Medulla oblongata (tissue), 1 donor: ENCODE results near the gene SLC5A3.
A peak's percentile ranks its signal among the peaks of the same experiment; 100 is the strongest.

ENCODE experiments used
- DNase-seq: peaks from one replicate; pipeline ENCODE4 v3.0.0-alpha.2; 2015; ENCODE audit errors: extremely low spot score

The SLC5A3 gene

DNA sequence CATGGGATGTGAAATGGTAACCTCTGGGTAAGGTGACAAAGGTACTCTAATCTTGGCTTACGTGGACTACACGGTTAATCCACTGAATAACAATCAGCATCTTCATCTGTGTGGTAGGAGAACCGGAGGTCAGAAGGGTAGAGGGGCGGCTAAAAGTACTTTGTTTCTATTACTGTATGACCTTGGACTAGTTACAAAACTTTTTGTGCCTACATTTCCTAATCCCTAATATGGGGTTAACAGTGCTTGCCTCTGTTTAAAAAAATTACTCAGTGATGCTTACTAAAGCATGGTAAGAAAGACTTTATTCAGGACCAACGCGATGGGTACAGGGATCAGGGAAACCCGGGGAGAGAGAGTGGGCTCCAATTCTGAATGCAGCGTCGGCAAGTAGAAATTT is 1.7 kb upstream of the SLC5A3 start:
- DNase-seq = no peak

DNA sequence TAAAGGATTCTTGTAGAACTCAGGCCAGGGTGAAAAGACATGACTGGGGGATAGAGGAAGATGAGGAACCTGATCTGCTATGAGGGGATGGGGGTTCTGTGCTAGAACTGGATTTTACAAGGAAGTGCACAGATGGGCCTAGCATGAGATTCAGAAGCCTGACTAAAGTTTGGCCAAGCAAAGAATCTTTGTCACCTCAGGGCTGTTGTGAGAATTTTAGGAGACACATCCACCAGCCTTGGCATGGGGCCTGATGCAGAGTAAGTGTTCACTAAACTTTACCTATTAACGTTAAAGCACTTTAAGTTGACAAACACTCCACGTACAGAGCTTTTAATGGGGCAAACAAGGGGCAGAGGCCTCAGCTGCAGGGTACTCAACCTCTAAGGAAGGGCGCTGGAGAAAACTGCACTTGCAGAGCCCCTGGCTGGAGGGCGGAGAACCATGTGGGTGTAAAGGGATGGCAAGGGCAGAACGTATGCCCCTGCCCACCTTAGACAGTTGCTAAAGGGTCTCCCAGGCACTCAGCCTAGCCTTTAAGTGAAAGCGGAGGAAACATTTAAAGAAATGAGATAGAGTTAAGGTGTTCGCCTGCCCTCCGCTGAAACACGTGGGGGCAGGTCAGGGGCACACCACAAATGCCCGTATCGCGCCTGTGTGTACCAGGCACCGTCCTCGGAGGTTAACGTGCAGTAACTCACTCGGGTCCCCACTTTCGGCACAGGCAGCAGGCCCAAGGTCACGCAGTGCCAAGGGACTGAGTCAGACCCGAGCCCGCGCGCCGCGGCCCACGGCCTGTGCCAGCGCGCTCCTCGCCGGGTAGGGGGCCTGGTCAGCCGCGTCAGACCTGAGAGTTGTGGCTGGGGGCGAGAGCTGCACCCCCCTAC is 990 bp upstream of the SLC5A3 start:
- peak; percentile 21 for DNase-seq

DNA sequence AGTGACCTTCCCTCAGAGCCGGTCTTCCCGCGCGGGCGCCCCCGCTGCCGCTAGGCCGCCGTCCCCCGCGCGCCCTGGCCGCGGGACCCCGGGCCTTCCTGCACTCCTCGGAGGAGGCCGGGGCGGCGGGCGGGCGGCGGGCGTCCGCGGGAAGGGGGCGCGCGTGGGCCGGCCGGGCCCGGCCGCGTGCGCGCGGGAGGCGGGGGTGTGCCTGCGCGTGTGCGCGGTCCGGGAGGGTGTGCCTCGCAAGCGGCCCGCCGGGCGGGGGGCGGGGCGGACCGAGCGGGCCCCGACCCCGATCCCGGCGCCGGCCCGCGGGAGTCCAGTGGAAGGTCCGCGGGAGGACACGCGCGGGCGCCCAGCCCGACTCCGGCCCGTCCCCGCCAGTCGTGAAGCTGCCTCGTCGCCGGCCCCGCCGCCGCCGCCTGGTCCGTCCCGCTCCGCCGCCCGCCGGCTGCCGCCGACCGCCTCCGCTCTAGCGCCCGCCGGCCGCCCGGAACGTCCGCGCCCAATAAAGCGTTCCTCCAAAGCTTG is 438 bp downstream of the SLC5A3 start:
- peak; percentile 43 for DNase-seq

DNA sequence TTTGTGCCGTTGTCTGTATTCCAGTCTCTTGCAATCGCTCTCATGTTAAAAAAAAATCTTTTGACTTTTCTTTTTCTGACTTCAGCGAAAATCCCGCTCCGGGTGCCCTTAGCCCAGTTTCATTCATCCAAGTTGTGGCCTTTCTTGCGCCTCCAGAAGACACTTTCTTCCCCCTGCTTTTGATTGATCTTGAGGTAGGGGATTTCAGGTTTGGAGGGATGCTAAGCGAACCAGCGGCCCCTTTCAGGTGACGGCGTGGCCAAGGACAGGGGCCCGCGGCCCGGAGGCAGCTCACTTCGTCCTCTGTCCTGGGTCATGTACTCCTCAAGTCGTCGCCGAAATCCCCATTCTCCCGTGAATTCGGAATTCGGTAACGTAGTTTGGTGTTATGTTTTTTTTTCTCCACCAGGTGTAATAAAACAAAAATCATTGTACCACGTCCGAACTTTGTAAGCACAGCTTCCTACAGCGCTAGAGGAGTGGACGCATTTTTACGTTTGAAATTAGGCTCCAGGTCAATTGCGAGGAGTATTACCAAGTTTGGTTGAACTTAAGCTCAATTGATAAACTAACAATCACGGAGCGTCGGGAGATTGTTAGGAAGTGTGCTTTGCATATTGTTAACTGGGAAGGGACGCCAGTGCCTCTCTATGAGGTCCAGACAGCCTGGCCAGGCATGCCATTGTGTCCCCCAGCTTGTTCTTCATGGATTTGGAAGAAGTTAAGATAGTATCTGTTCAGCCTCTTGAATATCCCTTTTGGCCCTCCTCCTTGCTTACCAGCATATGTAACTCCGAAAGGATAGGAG is 1.1 kb downstream of the SLC5A3 start:
- DNase-seq = peak; percentile 35

DNA sequence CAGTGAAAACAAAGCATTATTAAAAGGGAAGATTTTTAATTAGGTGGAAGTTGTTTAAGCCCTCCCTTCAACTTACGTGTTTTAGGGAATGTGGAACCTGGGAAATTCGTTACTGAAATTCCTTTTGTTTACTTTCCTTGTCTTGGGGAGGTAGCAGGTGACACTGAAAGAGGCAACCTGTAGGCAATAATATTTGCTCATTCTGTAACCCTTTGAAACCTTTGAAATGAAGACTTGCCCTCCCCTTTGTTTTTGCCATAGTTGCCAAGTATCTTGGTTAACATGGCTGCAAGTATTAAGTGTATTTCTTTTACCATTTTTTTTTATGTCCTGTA is 1.7 kb downstream of the SLC5A3 start:
- no peak for DNase-seq

DNA sequence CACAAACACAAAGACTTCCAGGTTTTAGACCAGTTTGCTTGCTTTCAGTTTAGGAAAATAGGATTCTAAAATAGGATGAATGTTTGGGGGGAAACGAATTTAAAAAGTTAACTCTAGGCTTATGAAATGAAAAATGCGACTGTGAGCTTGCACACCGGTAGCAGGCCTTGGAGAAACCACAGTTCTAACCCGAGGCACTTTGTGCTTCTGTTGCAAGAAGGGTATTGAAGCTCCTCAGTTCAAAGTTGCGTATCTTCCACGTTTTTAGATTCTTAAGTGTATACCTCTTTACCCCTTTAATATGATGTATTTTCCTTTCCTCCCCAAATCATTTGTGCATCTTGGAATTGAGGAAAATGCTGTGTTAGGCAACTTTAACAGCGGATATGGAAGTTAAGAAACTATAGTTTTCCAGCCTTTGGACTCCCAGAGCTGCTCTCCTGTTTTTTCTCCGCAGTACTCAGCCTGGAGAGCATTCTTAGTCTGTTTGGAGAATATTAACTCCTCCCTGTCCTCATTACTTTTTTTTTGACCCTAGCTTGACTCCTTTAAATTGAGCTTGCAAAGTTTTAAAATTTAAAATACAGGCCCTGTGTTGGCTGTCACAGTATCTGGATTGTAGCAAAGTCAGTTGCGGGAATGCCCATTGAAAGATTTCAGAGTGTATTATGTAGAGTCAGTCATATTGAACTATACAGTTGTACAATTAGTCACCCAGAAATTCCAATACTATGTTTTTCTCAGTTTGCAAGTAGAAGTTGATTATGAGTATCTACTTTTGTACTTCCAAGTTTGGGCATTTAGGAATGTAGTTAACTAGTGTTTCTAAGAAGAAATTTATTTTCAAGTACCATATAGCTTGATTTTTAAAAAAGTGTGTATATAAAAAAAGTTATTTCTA is 2.6 kb downstream of the SLC5A3 start:
- no peak for DNase-seq

DNA sequence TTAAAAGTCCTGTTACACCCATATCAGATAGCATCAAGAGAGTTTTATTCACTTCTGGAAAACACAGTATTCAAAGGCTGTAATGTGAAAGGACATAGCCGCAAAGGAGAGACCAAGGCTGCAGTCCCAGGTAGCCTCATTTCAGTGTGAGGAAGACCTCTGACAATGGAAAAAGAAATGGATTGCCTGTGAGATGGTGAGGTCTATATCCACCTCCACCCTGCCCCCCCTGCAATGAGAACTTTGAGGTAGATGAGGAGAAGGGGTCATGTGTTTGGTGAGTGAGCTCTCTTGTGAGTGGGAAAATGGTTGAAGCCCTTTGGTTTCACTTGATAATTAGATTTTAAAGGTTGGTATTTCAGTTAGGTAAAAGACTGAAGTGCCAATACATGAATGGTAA is 3.5 kb downstream of the SLC5A3 start:
- no peak for DNase-seq

DNA sequence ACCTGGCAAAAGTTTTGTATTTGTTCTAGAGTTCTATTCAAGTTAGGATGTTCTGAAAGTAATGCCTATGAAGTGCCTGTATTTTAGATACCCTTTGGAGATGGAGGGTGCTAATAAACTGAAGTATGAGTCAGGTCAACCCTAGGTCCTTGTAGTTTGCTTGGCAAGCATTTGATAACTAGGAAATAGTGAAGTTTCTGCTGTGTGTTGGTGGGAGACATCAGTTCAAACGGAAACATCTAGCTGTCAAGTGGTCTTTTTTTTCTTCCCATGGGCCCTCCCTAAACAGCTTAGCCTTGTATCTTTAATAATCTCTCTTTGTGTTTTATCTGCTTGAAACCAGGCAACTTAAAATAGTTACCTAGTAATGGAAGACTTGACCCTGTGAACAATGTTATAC is 4.5 kb downstream of the SLC5A3 start:
- no peak for DNase-seq

DNA sequence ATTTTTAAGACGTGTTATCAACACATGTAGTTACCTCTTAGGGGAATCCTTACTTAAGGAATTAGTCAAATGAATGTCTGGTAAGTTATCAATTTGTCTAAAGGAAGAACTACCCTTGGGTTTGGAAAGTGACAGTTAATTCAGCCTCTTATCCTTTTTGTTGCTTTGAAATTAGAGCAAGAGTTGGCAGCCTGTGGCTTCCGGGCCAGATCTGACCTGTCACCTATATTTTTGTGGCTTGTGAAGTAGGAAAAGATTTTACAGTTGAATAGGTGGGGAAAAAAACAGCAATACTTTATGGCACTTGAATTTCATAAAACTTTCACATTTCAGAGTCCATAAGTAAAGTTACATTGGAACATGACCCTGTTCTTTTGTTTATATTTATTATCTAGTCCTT is 5.5 kb downstream of the SLC5A3 start:
- no peak for DNase-seq

DNA sequence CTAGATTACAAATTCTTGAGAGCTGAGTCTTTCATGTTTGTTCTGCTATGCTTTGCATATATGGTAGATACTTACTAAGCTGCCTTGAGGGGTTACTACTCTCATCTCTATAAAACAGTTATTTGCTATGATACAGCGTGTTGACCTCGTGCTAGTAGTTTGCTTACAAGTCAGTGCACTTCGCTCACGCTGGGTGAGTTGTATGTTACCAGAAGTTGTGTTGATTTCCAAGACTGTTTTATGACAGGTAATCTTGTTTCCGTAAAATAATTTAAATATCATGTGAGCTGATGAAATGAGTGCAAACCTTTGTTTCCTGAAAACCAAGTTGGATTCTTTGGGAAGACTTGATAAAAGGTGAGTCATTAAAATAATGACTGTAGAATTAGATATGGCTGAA is 7.3 kb downstream of the SLC5A3 start:
- DNase-seq = no peak

DNA sequence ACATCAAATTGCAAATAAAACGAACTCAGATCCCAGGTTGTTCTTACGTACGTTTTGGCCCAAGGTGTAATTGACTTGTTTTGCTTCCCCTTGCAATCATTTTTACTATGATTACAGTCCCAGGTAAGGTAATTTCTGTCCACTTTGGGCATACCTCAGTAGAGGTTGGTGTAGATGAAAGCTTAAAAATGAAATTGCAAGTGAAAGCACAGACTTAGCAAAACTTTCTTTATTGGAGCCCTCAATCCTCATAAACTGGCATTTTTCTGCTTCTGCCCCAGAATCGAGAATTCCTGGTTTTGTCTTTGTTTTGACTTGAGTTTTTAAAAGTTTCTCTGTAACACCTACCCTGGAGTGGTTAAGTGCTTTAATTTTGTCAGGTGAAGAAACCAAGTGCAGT is 9.4 kb downstream of the SLC5A3 start:
- no peak for DNase-seq

DNA sequence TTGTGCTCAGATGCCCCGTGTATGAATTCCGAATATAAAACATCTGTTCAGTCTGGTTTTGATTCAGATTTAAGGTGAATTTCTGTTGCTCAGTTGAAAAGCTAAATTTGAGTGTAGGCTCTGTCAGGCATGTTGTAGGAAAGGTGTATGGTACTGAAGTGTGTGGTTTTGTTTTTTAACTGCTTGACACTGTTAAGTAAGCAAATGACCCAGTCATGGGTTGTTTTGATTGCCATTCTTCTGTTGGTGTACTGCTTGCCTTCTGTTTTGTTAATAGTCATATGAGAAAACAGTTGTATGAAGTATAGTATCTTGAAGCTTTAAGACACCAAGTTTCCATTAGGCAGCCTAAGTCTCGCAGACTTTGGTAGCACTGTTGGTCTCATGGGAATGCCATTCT is 10.0 kb downstream of the SLC5A3 start:
- DNase-seq = no peak

DNA sequence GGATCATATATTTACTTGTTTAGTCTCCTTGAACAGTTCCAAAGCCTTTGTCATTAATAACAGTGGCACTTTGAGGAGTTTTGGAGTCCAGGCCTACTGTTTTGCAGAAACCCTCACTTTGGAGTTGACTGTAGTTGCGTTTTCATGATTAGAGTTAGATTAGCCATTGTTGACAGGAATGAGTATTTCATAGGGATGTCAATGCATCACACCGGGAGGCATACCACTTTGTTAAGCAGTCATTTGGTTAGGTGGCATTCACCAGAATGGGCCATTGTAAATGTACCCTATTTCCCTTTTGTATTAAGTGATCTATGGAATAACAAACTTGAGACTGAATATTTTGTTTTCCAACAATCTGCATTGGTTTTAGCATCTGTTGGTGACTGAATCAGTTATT is 11.8 kb downstream of the SLC5A3 start:
- DNase-seq = no peak

DNA sequence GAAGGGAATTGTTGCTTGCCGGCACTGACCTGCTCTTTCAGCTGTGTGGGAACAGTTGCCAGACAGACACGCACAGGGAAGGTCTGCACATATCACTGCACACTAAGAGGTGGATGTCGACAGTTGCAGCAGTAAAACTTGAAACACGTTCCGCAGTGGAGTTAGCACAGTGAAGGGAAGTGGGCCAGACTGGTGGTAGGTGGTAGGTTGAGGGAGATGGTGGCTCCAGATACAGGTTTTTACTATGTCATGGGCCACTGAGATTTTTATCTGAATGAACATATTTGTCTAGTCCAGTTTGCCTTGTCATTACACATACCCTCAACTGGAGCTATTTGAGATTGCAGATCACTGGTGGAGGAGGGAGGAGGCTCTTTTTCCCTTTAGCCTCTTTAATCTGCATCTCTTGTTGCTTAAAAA is 13.5 kb downstream of the SLC5A3 start:
- no peak for DNase-seq

DNA sequence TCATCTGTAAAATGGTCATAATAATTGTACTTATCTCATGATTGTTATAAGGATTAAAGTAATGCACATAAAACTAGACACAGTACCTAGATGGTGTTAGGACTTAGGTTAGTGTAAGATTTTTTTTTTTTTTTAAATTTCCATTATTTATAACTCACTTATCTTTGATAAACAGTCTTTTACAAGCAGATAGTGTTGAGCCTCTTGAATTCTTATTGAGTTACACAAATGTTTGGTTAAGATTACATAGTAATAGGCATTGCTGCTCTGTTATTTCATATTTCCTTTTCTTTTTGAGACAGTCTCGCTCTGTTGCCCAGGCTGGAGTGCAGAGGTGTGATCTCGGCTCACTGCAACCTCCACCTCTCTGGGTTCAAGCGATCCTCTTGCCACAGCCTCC is 15.4 kb downstream of the SLC5A3 start:
- no peak for DNase-seq

DNA sequence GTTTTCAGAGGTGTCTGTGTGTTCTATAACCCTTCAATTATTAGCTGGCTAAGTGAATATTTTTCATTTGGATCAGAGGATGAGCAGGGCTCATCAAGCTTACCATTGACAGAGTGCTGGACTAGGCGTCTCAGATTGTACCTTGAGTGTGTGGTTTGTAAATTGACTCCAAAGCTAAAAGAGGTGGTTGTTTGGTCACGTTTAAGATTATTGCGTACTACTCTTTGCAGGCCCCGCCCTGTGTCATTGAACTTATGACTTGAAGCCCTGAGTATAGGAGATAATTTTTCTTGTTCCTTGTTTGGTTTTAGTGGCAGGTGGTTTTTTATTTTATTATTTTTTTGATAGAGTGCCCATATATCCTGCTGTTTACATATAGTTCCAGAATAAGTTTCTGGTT is 17.7 kb downstream of the SLC5A3 start:
- no peak for DNase-seq

DNA sequence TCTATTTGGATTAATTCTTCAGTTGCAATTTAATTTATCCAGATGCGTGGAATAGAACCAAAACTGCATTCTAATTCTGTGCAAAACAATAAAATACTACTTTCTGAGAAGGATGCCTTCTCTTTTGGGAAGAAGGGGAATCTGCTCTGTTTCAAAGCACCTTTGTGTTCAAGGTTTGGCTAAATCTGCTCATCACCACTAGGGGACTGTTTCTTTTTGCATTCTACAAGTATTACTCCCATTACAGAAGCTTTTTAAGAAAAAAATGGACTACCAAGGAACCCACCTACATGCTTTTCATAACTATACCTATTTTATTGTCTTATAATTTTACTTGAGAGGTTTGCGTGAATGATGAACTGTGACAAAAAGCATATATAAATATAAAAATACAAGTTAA is 18.2 kb downstream of the SLC5A3 start:
- DNase-seq = no peak

DNA sequence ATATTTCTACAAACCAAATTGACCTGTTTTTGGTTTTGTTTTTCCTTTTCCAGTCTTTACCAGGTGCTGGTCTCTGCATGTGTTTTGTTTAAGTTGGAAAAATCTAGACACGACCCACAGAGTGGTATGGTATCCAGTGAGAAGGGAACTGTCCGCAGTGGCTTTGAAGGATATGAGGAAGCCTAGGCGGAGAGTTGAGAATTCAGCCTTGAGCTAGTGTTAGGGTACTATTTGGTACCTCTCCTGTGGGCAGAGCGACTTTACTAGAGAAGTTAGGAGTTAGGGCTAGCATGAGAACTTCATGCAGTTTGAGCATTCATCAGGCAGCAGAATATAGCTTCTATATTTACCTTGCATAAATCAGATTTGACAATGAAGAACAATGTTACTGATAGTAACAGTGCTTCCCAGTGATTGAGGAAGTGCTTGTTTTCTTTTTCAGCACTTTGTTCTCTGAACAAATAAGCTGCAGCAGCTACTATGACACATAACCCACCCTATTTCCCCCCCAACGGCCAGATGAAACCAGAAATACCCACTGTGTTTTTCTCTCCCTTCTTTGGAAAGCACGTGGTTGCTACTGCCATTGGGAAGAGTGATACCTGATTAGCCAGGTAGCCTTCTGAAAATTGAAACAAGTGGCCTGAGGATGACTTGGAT is 19.0 kb downstream of the SLC5A3 start:
- DNase-seq = no peak

DNA sequence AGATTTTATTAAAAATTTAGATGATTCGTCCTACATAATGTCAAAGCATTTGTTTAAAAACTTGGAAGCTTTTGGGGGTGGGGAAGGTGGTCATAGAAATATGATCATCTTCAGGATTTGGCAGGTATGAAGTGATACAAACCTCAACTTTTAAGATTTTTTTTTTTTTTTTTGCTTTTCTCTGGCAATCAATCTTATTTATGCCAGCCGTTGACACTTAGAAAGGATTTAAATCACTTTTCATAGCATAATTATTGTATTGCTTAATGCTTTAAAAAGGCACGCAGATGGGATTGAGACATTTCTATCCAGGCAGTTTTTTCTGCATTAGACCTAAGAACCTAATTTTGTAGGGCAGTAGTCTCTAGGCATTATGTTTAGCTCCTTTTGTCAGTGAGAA is 19.7 kb downstream of the SLC5A3 start:
- DNase-seq = no peak

DNA sequence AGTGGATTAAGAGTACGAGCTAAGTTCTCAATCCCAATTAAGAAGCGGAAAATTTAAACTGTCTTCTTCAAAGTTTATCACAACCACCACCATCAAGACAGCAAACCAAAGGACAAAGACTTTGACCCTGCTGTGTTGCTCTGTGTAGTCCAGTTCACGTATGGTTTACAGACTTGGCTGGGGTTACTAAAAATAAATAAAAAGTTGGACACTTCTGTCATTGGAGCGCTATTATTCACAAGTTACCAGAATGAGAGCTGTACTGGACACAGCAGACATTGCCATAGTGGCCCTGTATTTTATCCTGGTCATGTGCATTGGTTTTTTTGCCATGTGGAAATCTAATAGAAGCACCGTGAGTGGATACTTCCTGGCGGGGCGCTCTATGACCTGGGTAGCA is 21.6 kb downstream of the SLC5A3 start:
- no peak for DNase-seq

DNA sequence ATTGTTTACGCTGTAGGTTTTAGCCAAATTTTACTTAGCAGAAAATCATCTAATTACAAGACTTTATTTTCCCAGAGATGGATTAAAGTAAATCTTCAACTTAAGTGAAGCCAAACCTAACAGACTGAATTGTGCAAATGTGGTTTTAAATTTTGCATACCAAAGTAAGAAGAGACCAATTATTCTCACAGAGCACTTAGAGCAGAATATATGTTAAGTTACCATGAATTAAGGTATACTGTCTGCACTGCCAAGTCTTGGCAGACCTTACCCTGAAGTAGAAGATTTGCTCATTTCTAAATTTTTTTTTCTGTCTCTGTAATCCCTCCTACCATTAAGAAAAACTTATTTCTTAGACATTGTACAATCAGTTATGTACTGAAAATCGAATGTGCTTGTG is 24.1 kb downstream of the SLC5A3 start:
- DNase-seq = no peak
